Endothelial cell of hepatic sinusoid (primary cell): ENCODE measurements around the gene NEU4.

Experiments used
- in situ Hi-C: cut with HindIII; loops from 2 replicates; pipeline ENCODE4 v1.10.0; 2017; ENCODE audit warnings: low sequenced_read_pairs

Gene NEU4

GRCh38 chr2:241849616-241850543, 40.9 kb downstream of the NEU4 start:
- in situ Hi-C loops: no loop called here

DNA sequence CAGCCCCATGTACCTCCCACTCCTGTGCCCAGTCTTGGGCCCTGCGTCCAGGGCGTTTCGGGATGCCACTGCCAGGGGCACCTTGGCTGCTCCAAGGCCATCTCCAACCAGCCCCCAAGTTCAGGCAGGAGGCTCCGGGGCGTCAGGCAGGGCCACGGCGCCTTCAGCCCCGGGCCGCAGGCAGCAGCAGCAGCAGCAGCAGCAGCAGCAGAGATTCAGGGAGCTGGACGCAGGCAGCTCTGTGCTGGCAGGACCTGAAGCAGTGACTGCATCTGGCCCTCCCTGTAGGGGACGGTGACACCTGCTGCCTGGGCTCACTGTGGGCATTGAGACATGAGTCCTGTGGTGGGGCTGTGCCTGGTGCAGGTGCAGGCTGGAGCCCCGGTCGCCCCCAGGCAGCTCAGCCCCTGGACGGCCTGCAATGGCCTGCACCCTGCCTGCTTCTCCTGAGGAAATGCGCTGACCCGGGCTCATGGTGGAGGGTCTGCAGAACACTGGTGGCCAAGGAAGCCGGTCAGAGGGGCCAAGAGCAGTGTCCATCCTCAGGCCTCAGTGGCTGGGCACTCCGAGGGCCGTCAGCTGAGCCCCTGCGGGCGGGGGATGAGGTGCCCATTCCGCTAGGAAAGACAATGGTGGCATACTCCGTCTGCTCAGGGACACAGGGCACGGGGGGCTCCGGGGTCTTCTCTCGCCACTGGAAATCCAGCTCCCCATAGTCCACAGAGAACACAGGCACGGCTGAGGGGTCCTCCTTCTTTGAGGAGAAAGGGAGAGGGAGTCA, 41.7 kb downstream of the NEU4 start:
- in situ Hi-C loops: no loop called here

GRCh38 chr2:241851325-241852115, 42.5 kb downstream of the NEU4 start:
- in situ Hi-C loops: no loop called here

- in situ Hi-C loops: no loop called here
Measured at GRCh38 chr2:241852116-241852980, 43.4 kb downstream of the NEU4 start.

- in situ Hi-C loops: no loop called here
Measured at GRCh38 chr2:241852981-241853631, 44.1 kb downstream of the NEU4 start.

DNA sequence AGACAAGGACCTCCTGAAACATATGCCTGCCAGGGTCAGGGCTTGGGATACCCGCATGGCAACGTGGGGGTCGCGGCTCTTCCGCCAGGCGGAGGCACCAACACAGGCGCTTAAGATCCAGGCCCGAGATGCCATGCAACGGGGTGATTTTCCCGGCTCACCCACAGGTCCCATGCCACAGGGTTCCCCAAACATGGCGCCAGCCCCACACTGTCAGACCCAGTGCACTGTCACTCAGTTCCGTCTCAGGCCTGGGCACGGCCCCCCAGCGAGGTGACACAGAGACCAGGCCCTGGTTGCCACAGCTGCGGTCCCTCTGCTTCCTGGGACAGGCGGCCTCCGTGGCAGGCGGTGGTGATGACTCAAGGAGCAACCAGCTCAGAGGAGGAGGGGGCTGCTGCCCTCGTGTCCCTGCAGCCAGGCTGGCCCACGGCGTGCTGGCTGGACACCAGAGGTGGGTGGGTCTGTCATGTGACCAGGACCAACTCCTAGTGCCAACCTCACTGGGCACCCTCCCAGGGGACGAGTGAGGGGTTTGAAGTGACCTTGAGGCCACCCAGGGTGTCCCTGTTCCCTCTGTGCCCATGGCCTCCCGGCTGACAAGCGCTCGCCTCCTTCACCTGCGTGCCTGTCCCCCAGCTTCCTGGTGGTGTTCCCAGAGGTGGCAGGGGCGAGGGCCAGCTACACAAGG, 44.8 kb downstream of the NEU4 start:
- in situ Hi-C loops: no loop called here

DNA sequence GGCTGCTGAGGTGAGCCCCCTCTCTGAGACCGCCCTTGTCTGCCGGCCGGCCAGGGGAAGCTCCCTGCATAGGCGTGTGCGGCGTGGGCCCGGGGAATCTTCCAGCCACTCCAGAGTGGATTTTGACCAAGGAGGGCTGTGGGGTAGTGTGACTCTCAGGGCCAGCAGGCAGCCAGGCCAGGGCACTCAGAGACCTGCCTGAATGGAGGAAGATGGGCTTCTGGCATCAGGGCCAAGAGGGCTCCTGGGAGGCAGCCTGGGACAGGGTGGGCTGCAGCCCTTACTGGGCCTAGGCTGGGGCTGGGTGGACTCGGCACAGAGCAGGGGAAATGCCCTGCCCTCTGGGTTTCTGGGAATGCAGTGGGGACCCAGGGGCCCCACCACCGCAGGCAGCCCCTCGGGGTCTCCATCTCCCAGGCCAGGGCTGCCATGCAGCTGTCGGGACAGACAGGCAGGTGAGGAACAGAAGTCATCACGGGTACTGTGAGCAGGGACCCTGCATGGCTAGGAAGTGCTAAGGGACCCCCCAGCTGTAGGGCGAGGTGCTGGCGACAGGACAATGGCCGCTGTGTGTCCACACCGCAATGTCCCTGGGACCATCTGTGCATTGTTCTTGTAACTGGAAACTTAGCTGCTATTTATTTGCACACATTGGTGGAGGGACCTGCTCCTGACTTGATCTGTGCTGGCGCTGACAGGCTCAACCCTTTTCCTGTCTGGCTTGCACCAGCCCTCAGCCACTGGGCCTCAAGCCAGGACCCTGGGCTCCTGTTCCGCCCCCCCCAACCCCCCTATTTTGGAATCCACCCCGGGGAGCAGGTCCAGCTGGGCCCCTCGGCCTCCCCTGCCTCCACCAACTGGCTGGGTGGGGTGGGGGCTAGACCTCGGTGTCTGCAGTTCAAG, 45.6 kb downstream of the NEU4 start:
- in situ Hi-C loops: no loop called here

- in situ Hi-C loops: no loop called here
Measured at GRCh38 chr2:241855245-241855887, 46.4 kb downstream of the NEU4 start.

DNA sequence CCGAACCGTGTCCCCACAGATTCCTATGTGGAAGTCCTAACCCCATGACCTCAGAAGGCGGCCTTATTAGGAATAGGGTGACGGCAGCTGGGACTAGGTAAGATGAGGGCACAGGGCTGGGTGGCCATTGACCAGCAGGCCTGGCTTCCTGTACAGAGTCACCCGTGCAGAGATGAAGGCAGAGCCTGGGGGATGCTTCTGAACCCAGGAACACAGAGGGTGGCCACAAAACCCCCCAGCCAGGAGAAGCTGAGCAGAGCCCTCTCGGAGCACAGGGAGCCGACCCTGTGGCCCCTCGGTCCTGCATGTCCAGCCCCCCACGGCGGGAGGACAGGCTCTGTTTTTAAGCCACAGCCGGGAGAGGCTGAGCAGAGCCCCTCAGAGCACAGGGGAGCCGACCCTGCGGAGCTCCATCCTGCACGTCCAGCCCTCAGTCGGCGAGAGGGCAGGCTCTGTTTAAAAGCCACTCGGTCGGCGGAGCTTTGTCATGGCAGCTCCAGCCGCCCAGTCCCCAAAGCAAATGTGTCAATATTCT, 47.0 kb downstream of the NEU4 start:
- in situ Hi-C loops: no loop called here

GRCh38 chr2:241857041-241857541, 48.1 kb downstream of the NEU4 start:
- in situ Hi-C loops: no loop called here

GRCh38 chr2:241857572-241858121, 48.7 kb downstream of the NEU4 start:
- in situ Hi-C loops: no loop called here

DNA sequence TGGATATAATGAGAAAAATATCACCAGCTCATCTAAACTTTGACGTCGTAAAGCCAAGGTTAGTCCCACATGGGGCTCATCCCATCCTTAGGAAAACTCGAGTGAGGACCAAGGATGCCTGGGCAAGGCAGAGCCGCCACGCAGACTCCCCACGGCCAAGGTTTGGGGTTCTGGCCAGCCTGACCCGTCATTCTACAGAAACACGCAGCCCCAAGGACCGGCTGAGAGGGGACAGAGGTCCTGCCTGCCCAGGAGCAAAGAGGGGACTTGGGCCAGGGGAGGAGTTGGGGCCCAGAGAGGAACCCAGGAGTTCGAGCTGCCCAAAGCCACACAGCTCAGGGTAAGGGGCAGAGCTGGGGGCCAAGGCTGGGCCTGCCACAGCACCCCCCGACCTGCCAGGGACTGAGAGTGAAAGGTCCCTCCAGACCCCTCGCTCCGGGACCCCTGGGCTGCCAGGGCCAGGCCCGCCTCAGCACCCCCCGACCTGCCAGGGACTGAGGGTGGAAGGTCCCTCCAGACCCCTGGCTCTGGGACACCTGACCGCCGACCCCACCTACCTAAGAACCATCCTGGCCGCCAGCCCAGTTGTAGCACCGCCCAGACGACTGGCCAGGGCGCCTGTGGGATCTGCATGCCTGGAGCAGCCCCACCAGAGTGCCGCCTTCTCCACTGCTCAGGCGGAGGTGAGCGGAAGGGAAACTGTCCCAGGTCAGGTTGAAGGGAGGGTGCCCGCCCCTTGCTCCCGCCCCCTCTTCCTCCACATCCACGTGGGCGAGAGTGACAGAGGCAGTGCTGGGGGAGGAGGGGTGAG, 49.4 kb downstream of the NEU4 start, which contains the start of gene PDCD1:
PDCD1 (minus strand) TSS at position 689 of the 811 bp plus-strand sequence; CDS start at position 633, 56 bp downstream.
- in situ Hi-C loops: no loop called here

GRCh38 chr2:241859017-241859435, 50.0 kb downstream of the NEU4 start:
- in situ Hi-C loops: no loop called here

GRCh38 chr2:241859436-241860183, 50.6 kb downstream of the NEU4 start:
- in situ Hi-C loops: no loop called here
